ENCODE results near the gene KRTAP13-4.

DNA sequence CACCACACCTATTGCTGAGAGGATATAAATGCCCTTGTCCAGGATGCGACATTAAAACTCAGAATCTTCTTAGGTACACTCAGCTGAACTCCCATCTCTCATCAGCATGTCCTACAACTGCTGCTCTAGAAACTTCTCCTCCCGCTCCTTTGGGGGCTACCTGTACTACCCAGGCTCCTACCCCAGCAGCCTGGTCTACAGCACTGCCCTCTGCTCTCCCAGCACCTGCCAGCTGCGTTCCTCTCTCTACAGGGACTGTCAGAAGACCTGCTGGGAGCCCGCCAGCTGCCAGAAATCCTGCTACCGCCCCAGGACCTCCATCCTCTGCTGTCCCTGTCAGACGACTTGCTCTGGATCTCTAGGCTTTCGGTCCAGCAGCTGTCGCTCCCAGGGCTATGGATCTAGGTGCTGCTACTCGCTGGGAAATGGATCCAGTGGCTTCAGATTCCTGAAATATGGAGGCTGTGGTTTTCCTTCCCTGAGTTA is at the start of gene KRTAP13-4:
- TF ChIP-seq, protein P1, sequence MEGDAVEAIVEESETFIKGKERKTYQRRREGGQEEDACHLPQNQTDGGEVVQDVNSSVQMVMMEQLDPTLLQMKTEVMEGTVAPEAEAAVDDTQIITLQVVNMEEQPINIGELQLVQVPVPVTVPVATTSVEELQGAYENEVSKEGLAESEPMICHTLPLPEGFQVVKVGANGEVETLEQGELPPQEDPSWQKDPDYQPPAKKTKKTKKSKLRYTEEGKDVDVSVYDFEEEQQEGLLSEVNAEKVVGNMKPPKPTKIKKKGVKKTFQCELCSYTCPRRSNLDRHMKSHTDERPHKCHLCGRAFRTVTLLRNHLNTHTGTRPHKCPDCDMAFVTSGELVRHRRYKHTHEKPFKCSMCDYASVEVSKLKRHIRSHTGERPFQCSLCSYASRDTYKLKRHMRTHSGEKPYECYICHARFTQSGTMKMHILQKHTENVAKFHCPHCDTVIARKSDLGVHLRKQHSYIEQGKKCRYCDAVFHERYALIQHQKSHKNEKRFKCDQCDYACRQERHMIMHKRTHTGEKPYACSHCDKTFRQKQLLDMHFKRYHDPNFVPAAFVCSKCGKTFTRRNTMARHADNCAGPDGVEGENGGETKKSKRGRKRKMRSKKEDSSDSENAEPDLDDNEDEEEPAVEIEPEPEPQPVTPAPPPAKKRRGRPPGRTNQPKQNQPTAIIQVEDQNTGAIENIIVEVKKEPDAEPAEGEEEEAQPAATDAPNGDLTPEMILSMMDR (IDR thresholded peaks at IDR 0.05): no peak
- TF ChIP-seq POLR2A (IDR thresholded peaks at IDR 0.05): no peak

Measured in sigmoid colon (tissue), 3 donors.